ENCODE results near the gene PHKG2.
A peak's percentile ranks its signal among the peaks of the same experiment; 100 is the strongest.

Gene PHKG2

GRCh38 chr16:30774367-30775130, 26.3 kb downstream of the PHKG2 start:
- no peak for DNase-seq (ENCODE audit: low read depth)
- TF ChIP-seq CTCF (IDR thresholded peaks at IDR 0.05; ENCODE audit: insufficient read depth, low read depth, low read length, missing control alignments): no peak
- H3K4me3 ChIP-seq (ENCODE audit: low read depth, low read length): no peak overlapping the region

GRCh38 chr16:30775131-30775391, 26.8 kb downstream of the PHKG2 start:
- no peak for DNase-seq (ENCODE audit: low read depth)
- no peak for TF ChIP-seq CTCF (IDR thresholded peaks at IDR 0.05; ENCODE audit: insufficient read depth, low read depth, low read length, missing control alignments)
- H3K4me3 ChIP-seq (ENCODE audit: low read depth, low read length): peak overlapping the region; percentile 55

- H3K4me3 ChIP-seq (ENCODE audit: low read depth, low read length): peak overlapping the region; percentile 55
- DNase-seq (ENCODE audit: low read depth): peak; percentile 73
- no peak for TF ChIP-seq CTCF (IDR thresholded peaks at IDR 0.05; ENCODE audit: insufficient read depth, low read depth, low read length, missing control alignments)
Measured at GRCh38 chr16:30775392-30776188, 27.4 kb downstream of the PHKG2 start.

- TF ChIP-seq CTCF (IDR thresholded peaks at IDR 0.05; ENCODE audit: insufficient read depth, low read depth, low read length, missing control alignments): no peak
- H3K4me3 ChIP-seq (ENCODE audit: low read depth, low read length): no peak overlapping the region
- no peak for DNase-seq (ENCODE audit: low read depth)
Measured at GRCh38 chr16:30777591-30778297, 29.5 kb downstream of the PHKG2 start.

GRCh38 chr16:30778549-30779244, 30.5 kb downstream of the PHKG2 start:
- peak; percentile 1 for DNase-seq (ENCODE audit: low read depth)
- H3K4me3 ChIP-seq (ENCODE audit: low read depth, low read length): no peak overlapping the region
- TF ChIP-seq CTCF (IDR thresholded peaks at IDR 0.05; ENCODE audit: insufficient read depth, low read depth, low read length, missing control alignments): no peak

GRCh38 chr16:30779596-30779995, 31.4 kb downstream of the PHKG2 start:
- no peak for TF ChIP-seq CTCF (IDR thresholded peaks at IDR 0.05; ENCODE audit: insufficient read depth, low read depth, low read length, missing control alignments)
- DNase-seq (ENCODE audit: low read depth): no peak
- no peak overlapping the region for H3K4me3 ChIP-seq (ENCODE audit: low read depth, low read length)
